Fibroblast of lung (primary cell): ENCODE measurements around the gene ELOVL4.

Source experiments
- CTCF ChIP-seq, 2 donors: IDR thresholded peaks in 1 of 2; conservative IDR thresholded peaks in 1 of 2; 1 replicate in 1 of 2; 2 replicates in 1 of 2; pipeline ENCODE4 v1.5.1; 2011 to 2012; ENCODE audit warnings: low read length in 2 of 2, control low read depth in 1 of 2, inconsistent platforms in 1 of 2, low read depth in 1 of 2, mild to moderate bottlenecking in 1 of 2
- EZH2 ChIP-seq: IDR thresholded peaks from 2 replicates; pipeline ENCODE4 v1.5.1; 2012; ENCODE audit warnings: low read length, control low read depth, mild to moderate bottlenecking; ENCODE audit errors: missing control alignments

DNA sequence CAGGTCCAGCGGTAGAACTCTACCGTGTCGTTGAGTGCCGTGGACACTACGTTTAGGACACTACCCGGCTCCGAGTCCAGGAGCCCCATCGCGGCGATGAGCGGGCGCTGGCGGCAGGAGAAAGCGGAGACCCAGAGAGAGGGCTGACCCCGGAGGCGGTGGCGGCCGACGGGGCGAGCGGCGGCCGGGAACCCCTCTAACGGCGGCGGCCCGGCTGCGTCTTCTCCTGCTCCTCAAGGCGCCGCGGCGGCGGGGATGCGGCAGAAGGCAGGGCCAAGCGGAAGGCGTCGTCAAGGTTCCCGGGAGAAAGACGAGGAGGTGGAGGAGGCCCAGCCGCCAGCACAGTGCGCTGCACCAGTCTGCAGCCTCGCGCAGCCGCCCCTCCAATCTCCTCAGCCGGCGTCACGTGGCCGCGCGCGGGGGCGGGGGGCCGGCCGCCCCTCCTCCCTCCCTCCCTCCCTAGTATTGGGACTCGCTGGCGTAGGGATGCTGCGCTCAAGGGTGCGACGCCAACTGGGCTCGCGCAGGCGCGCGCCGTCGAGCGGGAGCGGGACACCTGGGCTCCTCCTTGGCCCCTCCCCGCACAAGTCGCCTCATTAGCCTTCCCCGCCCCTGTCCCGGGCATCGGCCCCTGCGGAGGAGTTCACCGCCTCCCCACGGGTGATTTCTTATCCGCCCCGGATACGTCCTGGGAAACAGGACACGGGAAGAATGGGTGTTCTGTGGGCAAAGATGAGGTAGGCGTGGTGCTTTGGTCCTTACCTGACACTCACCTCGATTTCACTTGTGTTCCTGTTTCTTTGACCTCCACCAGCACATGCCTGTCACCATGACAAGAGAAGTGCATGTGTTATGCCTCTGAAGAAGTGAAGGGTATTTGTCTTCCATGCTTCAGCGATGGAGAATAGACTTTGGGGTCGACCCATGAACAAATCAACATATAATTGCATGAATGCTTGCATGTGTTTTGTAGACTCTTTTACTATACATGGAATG is at the start of gene ELOVL4:
- TF ChIP-seq CTCF (conservative IDR thresholded peaks at IDR 0.05 in 1 of 2, IDR thresholded peaks at IDR 0.05 in 1 of 2; ENCODE audit: low read depth in 1 of 2, low read length in 2 of 2) (no peak), EZH2 (no peak)
